HG02571 (cell line): ENCODE results near the gene IP6K3.

Experiments used
- ATAC-seq: cut with Tn5 transposase; IDR thresholded peaks from one replicate; pipeline ENCODE4 v1.9.1; 2021; ENCODE audit warnings: mild to moderate bottlenecking, moderate library complexity; ENCODE audit not compliant: unreplicated experiment

Gene IP6K3

DNA sequence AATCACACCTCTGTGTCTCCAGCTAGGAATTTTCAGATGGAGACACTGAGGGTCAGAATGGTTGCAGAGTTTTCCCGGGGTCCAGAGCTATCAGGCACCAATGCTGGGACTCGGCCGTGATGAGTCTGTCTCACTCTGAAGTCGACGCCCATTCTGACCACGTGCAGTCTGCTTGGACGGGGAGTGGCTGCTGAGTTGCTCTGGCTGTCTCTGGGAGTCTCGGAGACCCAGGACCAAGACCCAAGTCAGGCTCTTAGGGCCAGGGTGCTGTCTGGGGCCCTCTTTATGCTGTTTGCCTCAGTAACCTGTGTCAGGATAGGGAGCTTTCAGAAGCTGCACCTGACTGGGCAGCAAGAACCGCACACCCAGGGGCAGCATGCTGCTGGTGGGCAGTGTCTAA lies 4.6 kb downstream of the IP6K3 start:
- no peak for ATAC-seq

DNA sequence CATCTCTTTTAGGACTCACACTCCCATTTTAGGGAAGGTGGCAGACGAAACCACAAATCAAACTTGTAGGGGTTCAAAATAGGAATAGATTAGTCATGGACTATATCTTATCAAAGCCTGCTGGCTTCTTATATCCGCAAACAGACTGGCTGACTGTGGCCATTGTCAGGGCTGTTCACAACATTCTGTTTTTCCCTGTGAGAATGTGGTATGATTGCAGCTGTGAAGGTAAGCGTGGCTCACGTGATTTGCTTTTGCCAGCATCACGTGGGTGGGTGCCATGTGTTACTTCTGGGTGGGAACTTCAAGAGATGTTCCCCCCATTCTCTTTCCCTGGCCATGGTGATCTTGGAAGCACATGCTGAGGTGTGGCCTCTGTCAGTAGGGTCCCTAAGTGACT lies 5.9 kb downstream of the IP6K3 start:
- ATAC-seq = no peak

DNA sequence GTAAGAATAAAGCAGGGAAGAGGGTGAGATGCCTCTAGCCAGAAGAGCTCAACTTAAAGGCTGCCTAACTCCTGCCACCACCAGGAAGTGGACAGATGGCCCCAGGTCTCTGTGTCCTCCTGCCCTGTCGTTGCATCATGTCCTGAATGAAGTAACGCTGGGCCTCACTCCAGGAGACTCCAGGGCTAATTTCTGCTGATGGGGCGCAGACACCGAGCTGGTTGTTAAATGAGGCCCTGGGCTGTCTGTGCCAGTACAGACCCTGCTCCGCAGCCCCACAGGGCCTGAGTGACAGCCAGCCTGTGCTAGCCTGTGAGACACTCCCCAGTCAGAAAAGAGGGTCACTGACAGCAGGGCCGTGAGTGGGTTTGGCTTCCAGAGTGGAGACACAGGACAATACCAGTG lies 6.5 kb downstream of the IP6K3 start:
- no peak for ATAC-seq

DNA sequence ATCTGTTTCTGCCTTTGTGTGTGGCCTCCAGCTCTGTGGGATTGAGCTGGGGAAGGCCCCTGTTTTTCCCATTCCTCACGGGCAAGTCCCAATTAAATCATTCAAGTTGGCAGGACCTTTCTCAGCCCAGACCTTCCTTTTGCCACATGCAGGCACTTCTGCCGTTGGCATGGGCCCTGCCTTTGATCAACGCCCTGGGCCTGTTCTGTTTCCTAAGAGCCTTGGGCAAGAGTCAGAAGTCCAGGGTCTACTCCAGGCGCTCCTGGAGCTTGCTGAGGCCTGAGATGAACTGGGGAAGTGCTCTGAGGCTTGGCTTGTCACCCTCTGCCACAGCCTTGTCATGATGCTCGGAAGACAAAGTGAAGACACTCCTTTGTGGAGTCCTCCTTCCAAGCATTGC lies 7.1 kb downstream of the IP6K3 start:
- no peak for ATAC-seq

DNA sequence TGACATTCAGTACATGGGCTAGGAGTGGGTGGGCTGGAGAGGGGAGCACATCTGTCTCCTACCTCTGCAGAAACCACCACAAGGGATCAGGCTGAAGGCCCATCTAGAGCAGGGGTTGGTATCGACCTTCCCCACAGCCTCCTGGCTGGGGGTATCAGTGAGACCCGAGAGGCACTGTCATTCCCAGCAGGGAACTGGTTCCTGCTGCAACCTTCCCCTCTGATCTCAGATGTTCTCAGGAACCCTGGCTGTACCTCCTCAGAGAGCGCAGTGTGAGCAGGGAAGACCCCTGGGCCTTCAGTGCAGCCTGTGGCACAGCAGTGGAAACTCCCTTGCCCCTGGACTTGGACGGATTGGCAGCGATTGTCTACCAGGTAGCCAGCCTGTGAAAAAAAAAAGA lies 7.8 kb downstream of the IP6K3 start:
- no peak for ATAC-seq

DNA sequence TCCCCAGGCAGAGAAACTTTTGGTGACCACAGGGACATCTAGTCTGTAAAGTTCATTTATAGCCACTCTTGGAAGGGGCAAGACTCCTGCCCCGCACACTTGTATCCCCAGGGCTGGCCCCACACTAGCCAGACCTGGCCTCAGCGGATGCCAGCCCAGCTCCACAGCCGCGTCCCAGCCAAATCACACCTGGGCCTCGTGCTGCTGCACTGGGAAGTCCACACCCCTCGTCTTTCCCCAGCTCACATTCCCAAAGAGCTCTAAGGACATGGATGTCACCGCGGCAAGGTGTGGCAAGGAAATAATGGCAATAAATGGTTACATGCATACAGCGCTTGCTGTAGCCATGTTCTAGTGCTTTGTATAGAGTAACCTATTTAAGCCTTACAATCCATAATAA lies 8.6 kb downstream of the IP6K3 start:
- no peak for ATAC-seq

DNA sequence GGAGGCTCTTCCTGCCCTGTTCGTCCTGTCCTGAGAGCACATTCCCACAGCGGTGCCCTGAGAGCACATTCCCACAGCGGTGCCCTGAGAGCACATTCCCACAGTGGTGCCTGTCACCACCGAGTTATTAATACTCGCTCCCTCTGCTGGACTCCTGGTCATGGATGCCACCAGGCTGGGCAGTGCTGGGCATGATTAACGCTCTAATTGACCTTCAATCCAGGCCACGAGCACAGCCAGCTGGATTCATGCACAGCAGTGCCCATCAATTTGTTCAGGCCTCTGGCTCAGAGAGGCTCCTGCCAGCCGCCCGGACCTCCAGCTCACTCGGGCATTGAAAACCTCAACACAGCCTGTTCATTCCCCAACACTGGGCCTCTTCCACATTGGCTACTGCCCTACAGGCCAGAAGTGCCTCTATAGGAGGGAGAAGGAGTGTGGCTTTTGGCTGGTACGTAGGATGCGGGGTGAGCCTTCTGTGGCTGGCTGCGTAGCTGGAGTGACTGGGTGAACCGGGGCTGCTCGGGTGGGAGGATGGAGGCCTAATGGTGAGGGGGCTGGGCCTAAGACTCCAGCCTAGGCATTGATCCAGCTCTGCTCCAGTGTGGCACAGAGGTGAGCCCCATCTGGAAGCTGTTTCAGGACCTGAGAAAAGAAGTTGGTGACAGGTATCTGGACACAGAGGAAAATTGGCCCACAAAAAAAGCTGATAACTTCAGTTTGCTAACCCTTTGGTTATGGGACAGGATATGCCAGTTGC lies 9.3 kb downstream of the IP6K3 start:
- ATAC-seq = no peak

DNA sequence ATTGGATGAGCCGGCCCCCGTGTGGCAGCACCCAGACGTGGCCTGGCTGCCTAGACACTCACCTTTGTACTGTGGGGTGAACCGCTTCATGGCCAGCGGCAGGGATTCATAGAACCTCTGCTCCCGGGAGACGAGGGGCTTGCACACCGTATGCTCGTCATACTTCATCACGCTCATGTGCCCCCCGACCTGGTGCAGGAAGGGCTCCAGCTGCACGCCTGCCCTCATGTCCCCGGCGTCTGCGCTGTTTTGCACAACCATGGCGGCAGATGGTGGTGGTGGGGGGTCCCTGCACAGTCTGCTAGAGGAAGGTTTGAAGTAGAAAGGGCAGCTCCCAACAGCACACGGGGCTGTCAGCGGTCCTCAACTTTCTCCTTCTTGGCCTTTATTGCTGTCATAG lies 11.5 kb downstream of the IP6K3 start:
- ATAC-seq = no peak

DNA sequence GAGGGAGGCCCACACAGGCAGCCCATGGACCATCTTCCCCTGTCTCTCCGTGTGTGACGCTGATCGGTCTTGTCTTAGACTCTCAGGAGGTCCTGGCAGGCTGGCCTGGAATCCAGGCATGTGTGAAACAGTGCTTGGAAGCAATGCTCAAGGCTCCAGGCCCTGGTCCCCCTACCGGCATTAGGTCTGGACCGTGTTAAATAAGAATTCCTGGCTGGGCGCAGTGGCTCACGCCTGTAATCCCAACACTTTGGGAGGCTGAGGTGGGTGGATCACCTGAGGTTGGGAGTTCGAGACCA lies 13.0 kb downstream of the IP6K3 start:
- ATAC-seq = no peak

DNA sequence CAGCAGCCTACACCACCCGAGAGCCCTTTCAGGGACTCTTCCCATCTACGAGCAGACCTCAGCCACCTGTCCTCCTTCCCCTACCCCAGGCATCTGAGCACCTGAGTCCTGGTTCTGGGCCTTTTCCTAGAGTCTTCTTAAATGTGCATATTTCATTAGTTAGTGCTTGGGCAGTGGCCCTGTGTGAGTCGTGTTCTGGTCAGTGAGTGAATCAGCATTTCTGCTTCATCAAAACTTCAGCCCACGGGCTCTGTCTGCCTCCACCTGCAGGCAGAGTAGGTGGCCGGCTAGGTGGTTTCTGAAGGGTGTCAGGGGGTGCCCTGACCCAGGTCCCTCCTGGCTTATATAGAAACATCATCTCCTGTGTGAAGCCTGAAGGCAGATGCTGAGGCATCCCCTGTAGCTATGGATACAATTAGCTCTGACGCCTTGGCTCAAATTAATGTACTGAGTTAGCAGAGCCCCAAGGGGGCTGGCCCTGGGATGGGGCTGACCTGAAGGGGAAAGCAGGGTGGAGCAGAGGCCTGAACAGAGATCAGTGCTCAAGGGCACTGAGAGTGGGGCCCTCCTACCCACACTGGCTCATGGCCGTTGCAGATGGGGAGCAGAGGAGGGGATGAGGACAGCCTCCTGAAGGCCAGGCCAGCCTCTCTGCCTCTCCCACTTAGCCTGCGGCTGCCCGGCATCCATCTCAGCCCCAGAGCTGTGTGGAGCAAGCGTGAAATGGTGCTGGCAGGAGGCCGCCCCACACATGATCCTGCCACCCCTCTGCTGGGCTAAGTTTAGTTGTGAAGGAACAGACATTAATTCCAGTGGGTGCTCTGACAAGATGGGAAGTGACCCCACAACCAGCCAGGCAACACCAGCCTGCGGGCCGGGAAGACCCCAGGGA lies 13.6 kb downstream of the IP6K3 start:
- no peak for ATAC-seq

DNA sequence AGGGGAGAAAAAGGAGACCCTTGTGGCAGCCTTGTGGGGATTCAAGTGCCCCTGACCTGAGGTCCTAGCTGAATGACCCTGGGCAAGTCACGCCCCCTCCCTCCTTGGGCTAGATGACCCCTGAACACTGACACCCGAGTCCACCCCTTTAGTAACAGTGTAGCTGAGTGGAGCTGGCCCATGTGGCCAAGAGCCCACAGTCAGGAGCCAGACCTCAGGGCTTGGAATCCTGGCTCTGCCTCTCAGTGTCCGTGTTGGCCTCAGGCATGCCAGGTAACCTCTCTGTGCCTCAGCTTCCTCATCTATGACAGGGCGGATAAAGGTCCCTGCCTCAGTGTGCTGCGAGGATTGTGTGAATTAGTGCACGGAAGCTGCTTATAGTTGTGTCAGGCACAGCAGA lies 14.3 kb downstream of the IP6K3 start:
- ATAC-seq = no peak

DNA sequence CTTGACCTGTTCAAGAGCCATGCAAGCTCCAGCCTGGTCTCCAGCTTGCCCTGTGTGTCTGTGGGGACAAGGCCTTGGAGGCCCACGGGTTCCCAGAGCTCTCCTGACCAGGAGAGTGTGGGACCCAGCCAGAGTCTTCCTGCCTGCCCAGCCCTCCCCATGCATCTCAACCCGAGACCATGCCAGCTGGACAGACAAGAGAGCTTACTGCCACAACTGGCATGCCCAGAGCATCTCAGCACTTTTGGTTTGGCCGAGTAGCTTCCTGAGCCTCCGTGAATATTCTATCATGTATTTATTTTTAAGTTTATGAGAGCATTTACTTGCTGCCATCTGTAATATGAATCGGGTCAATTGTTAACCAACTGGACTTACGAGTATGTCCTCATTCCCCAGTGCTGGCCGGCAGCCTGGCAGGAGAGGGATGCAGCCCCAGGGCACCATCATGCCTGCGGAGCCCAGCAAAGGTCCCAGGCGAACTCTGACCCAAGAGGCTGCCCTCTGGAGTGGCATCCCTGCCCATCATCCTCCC lies 14.9 kb downstream of the IP6K3 start:
- no peak for ATAC-seq

DNA sequence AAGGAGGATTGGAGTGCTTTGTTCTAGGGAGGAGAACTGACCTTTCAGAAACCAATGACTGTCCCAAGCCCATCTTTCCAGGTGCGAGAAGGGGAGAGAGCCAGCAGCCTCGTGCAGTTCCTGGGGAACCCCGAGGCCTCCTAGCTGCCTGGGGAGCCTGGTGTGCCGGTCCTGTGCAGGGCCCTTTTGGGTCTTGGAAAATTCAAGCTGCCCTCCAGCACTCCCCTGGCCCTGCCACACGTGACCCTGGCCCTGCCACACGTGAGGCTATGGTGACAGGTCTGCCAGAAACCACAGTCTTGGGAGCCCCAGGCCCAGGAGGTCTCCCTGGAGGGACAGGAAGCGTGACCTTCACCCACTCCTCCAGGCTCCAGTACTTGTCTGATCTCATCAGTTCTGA lies 15.7 kb downstream of the IP6K3 start:
- ATAC-seq = no peak

DNA sequence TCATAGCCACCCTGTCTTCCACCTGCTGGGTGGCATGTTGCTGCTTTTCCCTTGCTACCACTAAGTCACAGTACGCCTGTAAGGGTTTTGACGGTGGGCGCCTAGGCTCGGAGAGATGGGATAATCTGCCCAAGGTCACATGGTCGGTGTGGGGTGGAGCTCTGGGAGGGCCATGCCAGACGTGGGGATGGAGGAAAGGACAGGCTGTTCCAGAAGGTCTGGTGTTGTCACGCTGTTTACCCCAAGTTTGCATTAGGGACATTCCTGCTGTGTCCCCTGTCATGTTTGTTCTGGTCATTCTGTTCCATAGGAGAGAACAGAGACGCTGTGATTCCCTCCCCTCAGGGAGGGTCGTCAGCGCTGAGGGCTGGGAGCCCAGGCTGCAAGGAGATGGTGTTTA lies 16.1 kb downstream of the IP6K3 start:
- ATAC-seq = no peak

DNA sequence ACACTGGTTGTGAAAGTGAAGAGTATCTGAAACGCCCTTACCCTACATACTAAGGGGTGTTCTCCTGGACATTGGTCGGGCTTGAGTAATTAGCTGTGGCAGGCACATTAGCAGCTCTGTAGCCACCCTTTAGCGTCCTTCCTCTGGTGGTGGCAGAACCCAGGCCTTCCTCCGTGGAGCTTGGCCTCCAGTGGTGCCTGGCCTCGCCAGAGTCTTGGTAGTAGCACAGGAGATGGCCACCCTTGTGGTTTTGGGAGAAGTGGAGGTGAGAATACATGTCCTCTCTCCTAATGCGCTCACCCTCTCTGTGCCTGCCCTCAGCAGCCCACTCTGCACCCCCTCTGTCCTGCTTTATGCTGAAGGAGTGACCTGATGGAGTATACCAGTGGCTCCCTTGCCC lies 17.6 kb downstream of the IP6K3 start:
- ATAC-seq = no peak

DNA sequence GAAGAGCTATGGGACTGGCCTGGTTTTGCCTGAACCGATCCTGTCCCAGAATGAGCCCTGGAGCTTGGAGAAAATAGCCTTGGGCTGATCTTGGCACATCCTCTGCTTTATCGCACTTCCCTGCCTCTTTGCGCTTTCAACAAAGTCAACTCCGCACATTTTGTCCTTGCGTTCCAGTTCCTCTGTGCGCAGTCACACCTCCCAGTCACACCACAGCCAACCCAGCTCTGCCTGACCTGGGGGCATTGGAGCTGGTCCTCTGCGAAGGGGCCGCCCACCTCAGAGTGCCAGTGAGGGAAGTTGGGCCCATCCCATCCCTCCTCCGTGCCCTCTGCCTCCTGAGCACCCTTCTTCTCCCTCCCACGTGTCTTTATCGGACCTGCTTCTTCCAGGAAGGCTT lies 18.3 kb downstream of the IP6K3 start:
- ATAC-seq = no peak

DNA sequence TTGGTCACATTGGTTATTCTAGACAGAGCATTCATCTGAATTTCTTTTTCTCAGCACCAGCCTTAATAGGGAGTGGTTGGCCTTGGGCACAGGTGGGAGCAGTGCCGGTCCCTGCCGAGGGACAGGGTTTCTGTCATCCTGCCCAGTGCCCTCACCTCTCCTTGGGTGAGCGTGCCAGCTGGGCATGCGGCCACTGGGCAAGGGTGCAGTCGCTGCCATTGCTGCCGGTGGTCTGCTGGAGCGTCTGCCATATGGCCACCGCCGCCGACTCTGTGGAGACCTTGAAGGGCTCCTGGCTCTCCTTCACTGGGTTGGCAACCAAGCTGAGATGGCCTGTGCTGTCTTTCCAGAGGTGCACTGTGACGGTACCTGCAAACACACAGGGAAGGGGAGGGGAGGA lies 18.8 kb downstream of the IP6K3 start:
- ATAC-seq = no peak

DNA sequence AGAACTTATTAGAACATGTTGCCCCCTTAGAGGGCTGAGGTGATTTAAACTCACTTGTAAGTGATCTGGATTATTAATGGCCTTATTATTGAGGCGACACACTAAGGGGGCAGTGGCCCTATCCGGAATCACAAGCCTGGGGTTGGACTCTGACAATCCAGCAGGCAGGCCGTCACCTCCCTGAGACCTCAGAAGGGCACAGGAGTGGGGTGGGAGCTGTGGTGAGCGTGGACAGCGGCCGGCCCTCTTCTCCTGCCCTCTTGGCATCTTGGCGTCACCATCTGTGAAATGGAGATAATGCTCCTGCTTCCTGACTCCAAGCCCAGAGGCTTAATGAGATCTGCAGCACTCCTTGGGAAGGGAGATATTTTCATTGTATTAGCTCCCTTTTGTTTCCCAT lies 19.6 kb downstream of the IP6K3 start:
- ATAC-seq = no peak

DNA sequence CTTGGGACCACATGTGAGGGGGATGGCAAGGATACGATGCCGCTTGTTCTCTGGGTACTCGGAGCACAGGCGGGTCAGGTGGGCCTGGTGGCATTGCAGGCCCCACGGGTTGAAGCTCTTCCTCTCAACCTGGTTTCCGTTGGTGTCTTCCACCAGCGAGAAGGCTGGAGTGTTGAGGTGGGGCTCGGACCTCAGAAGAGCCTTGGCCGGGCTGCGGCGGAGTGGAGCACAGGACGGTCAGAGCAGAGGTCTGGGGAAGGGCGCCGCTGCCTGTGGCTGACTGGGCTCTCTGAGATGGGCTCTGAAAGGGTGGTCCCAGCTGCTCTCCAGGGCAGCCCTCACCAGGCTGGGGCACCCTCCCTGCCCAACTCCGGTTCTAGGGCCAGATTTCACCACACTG lies 20.0 kb downstream of the IP6K3 start:
- ATAC-seq = no peak

DNA sequence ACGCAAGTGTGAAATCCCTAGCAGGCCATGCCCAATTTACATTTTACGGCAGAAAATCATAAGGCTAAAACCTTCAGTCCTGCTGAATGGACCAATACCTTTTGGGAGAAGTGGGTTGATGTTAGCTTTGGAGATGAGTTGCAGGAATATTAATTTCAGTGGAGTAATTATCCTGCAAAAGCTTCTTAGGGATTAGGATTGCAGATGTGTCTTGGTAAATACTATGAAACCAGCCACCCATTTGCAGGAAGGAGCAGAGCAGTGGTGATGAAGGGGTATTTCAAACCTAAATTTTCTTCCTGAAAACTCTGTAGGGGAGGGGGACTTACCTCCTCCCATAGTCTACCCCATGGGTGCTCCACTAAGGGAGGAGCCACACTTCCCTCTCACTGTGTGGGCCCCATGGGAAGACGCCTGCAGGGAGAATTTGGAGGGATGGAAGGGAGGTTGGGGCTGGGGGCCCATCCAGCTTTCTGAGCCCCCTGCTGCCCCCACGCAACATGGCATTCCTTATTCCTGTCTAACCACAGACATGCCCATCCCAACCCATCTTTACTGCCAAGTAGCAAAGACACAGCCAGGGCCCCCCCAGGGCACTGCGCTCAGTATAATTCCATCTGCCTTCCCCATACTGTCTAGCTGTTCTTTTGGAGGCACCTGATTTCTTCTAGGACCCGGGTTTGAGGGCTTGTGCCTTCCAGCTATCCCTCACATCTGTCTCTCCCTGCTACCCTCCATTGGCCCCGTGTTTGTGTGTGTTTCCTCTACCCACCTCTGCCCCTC lies 20.6 kb downstream of the IP6K3 start:
- no peak for ATAC-seq

DNA sequence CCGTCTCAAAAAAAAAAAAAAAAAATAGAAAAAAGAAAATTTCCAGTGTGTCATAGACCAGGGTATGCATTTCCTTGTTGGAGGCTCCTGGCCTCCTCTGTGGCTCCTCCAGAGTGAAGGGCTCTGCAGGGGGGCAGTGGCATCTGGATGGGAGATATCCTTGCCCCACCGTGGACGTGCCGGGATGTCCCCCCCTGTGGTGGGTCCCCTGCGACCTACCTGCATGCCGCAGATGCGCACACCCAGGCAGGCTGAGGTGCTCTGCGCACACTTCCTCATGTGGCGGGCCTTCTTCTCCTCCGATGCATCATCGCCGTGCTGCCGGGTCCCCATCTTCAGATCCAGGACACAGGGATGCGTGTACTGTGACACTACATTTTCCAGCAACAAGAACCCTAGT lies 21.5 kb downstream of the IP6K3 start:
- ATAC-seq = no peak
